GM18867 (cell line): ENCODE measurements around the gene KLHL13.
"Not testable (repeated sequence)": the region's sequence is repeated elsewhere in the genome, so short reads cannot be mapped to it uniquely, and the experiment has no call there.

Source experiments
- ATAC-seq: cut with Tn5 transposase; IDR thresholded peaks from one replicate; pipeline ENCODE4 v1.9.1; 2021; ENCODE audit warnings: mild to moderate bottlenecking, moderate library complexity; ENCODE audit not compliant: unreplicated experiment

KLHL13 gene

GRCh38 chrX:118074196-118074595 is 42.4 kb downstream of the KLHL13 start:
- no peak for ATAC-seq

GRCh38 chrX:118066867-118067515 is 49.6 kb downstream of the KLHL13 start:
- no peak for ATAC-seq

DNA sequence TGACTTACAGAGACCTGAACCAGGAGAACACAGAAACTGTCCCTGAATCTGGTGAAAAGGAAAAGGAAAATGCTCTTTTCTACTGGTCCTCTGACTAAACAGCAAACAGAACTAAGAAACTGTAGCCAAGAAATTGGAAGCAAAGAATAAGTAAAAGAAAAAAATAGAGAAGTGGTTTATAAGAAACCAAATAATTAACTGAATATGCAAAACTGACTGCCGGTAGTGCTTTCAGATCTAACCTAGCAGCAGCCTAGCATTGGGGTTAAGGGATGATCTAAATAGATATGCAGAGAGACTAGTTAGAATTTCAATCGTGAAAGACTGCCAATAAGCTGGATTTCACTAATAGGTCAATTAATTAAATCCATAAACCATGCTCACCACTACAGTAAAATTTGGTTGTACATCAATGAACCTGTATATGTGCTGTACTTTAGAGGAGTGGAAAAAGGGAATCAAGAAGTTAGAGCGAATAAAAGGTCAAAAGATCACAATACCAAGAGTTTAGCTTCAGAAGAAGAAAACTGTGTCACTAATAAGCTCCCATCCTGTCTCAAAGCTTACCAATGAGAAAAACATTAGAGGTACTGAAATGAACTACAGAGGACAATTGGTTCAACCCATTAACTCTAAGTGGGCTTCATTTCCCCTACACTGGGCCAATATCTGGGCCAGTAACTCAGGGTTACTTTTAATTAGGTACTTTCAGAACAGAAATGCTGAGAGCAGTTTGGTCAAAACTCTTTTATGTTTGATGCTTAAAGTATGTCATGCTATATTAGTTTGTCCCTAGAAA is 53.6 kb downstream of the KLHL13 start:
- peak; percentile 85 for ATAC-seq

GRCh38 chrX:118062048-118062789 is 54.4 kb downstream of the KLHL13 start:
- ATAC-seq: peak; percentile 61

DNA sequence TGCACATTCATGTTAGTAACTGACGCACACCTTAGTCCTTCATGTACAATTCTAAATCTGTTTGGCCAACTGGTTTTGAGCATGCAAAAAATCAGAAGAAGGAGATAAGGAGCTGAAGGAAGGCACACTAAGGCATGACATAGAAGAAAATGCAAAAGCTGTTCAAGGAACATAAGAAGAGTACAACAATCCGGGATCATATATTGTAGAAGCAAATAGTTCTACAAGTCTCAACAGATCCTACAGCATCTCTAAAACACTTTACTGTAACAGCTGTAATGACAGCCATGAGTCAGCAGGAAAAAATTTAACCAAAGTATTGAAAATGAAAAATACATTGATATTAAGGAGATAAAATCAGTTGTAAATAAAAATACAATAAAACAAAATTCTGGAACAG is 57.7 kb downstream of the KLHL13 start:
- no peak for ATAC-seq

DNA sequence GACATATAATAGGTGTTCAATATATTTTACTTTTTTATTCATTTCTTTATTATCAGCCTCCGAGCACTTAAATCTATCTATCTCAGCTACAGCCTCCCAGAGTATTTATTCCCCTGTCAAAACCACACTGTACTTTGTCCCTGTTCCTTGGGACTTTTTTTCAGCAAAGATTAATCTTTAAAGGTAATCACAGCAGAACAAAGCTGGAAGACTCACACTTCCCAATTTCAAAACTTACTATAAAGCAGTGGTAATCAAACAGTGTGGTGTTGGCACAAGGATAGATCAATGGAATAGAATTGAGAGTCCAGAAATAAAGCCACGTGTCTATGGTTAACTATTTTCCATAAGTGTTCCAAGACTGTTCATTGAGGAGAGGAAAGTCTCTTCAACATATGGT is 59.7 kb downstream of the KLHL13 start:
- ATAC-seq: no peak

GRCh38 chrX:118049713-118050112 is 66.9 kb downstream of the KLHL13 start:
- no peak for ATAC-seq

DNA sequence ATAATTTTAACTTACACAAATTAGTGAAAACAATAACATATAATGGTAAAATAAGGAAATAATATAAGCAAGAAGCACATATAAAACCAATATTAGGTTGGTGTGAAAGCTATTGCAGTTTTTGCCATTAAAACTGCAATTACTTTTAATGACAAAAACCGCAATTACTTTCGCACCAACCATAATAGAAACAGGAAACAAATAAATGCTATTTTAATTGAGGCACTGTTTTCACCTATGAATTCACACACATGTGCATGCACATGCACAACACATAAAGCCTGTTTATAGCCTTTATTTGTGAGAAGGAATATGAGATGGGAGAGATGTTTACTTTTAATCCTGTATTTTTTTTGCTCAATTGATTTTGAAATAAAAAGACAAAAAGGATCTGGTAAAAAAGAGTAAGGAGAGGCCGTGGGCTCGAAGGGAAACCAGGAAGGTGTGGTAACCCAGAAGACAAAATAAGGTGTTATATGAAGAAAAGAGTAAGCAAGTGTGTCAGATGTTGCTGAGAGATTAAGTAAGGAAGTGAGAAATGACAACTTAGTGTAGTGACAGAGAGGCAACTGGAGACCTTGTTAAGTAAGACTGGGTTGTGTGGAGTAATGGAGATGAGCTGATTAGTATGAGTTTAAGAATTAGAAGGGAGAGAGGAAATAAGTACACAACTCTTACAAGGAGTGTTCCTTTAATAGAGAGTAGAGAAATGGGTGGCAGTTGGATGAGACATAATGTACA is 69.0 kb downstream of the KLHL13 start:
- peak; percentile 94 for ATAC-seq

GRCh38 chrX:118039591-118039990 is 77.0 kb downstream of the KLHL13 start:
- ATAC-seq: no peak

GRCh38 chrX:118038614-118039365 is 77.8 kb downstream of the KLHL13 start:
- no peak for ATAC-seq

DNA sequence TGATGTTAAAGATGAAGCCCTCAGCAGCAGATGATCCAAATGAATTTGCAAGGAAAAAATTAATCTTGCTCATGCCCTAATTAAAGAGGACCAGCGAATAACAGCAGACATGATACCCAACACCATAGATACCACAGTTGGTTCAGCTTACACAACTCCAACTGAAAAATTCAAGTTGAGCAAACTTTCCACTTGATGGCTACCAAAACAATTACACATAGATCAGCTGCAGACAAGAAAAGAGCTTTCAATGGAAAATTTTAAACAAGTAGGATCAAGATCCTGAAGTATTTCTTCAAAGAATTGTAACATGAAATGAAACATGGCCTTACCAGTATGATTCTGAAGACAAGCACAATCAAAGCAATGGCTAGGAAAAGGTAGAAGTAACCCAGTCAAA is 90.0 kb downstream of the KLHL13 start:
- ATAC-seq: no peak

- ATAC-seq: no peak
Observed at GRCh38 chrX:118025226-118025625, 91.4 kb downstream of the KLHL13 start.

DNA sequence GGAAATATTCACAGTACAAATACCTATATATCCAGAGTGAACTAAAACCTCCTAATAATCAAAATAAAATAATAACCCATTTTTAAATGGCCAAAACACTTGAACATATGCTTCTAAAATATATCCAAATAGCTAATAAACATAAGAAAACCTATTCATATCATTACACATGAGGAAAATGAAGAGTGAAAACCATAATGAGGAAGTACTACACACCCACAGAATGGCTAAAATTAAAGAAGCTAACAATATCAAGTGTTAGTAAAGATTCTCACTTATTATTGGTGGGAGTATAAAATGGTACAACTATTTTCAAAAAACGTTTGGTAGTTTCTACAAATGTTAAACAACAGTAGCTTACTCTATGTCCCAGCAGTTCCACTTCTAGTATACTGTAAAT is 92.1 kb downstream of the KLHL13 start:
- no peak for ATAC-seq

DNA sequence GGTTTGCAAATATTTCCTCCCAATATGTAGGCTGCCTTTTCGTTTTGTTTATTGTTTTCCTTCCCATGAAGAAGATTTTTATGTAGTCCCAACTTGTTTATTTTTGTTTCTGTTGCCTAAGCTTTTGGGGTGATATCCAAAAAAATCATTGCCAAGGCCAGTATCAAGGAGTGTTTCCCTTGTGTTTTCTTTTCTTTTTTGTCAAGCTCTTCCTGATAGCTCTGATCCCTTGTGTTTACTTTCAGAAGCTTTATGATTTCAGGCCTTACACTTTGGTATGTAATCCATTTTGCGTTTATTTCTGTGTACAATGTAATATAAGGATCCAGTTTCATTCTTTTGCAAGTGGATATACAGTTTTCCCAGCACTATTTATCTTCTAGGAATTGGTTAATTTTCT is 93.9 kb downstream of the KLHL13 start:
- ATAC-seq: no peak

- ATAC-seq: no peak
Observed at GRCh38 chrX:118016422-118016821, 100.2 kb downstream of the KLHL13 start.

GRCh38 chrX:118002417-118002816 is 114.2 kb downstream of the KLHL13 start:
- not testable (repeated sequence) for ATAC-seq

DNA sequence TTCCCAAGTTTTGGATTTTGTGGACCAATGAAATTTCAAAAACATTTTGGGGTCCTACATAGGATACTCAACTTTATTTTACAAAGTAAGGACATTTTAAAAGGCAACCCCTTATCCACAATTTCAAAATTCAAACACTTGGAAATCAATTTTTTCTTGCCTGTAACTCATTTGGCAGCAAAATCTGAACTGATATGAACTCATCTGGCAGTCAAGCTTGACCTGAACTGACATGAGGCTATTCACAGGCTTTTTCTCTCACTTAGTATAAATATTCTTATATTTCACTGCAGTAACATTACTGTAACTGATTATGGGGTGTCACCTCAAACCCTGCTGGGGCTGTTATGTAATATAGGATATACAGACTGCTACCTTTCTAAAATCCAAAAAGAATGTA is 116.1 kb downstream of the KLHL13 start:
- ATAC-seq: no peak

- no peak for ATAC-seq
Observed at GRCh38 chrX:117998171-117998570, 118.4 kb downstream of the KLHL13 start.

- no peak for ATAC-seq
Observed at GRCh38 chrX:117996918-117997480, 119.6 kb downstream of the KLHL13 start.

GRCh38 chrX:117996408-117996807 is 120.2 kb downstream of the KLHL13 start:
- no peak for ATAC-seq
